Common myeloid progenitor, CD34-positive (primary cell): ENCODE measurements around the gene DUSP8.

Experiments
- CTCF ChIA-PET: fragments of 350-600 bp; sonication (Branson Sonifier 250); formaldehyde crosslinking; loops from one replicate; lab custom pipeline; 2021; ENCODE audit warnings: antibody characterized with exemption; lab: Charles Lee
- POLR2A ChIA-PET: fragments of 350-600 bp; sonication (Branson Sonifier 250); formaldehyde crosslinking; loops from one replicate; lab custom pipeline; 2021; ENCODE audit warnings: antibody characterized with exemption; lab: Charles Lee
- DNase-seq, 3 donors: peaks; one replicate each; pipeline versions ENCODE4 v3.0.0 to v3.0.0-alpha.2; 2013
- H3K27ac ChIP-seq, 2 experiments: 1 replicate in 1 of 2; 2 replicates in 1 of 2; pipeline ENCODE4 v1.7.0; 2013; ENCODE audit warnings: inconsistent platforms in 2 of 2, low read length in 2 of 2, mild to moderate bottlenecking in 2 of 2, low read depth in 1 of 2, moderate library complexity in 1 of 2; ENCODE audit not compliant: severe bottlenecking in 2 of 2, insufficient read depth in 1 of 2, poor library complexity in 1 of 2
- H3K27me3 ChIP-seq, 5 experiments: replicated peaks in 2 of 5; 1 replicate in 3 of 5; 2 replicates in 2 of 5; pipeline versions ENCODE4 v1.6.1 to v1.7.0; 2013; ENCODE audit warnings: low read length in 4 of 5, mild to moderate bottlenecking in 2 of 5, moderate library complexity in 2 of 5, inconsistent platforms in 1 of 5; ENCODE audit not compliant: insufficient read depth in 5 of 5, control insufficient read depth in 4 of 5
- H3K36me3 ChIP-seq, 4 experiments: 1 replicate in 2 of 4; 2 replicates in 2 of 4; pipeline versions ENCODE4 v1.6.1 to v1.7.0; 2013; ENCODE audit warnings: low read length in 3 of 4, control low read depth in 1 of 4, mild to moderate bottlenecking in 1 of 4; ENCODE audit not compliant: control insufficient read depth in 4 of 4, insufficient read depth in 4 of 4
- H3K4me1 ChIP-seq, 4 experiments: 1 replicate in 3 of 4; 2 replicates in 1 of 4; pipeline versions ENCODE4 v1.6.1 to v1.7.1; 2013; ENCODE audit warnings: low read length in 3 of 4, mild to moderate bottlenecking in 3 of 4, control low read depth in 1 of 4, inconsistent platforms in 1 of 4, moderate library complexity in 1 of 4; ENCODE audit not compliant: control insufficient read depth in 4 of 4, insufficient read depth in 4 of 4; ENCODE audit errors: control extremely low read depth in 1 of 4
- H3K4me3 ChIP-seq, 7 experiments: 1 replicate in 4 of 7; 2 replicates in 3 of 7; pipeline versions ENCODE4 v1.5.1 to v1.7.0; 2013; ENCODE audit warnings: mild to moderate bottlenecking in 7 of 7, low read length in 6 of 7, moderate library complexity in 6 of 7, inconsistent platforms in 2 of 7, low read depth in 2 of 7, control low read depth in 1 of 7; ENCODE audit not compliant: insufficient read depth in 4 of 7, control insufficient read depth in 1 of 7; ENCODE audit errors: extremely low read depth in 1 of 7
- H3K9me3 ChIP-seq, 5 experiments: 1 replicate in 4 of 5; 2 replicates in 1 of 5; pipeline versions ENCODE4 v1.6.1 to v1.7.1; 2013; ENCODE audit warnings: low read length in 4 of 5, mild to moderate bottlenecking in 2 of 5, inconsistent platforms in 1 of 5, low read depth in 1 of 5, moderate library complexity in 1 of 5; ENCODE audit not compliant: control insufficient read depth in 4 of 5, insufficient read depth in 2 of 5; ENCODE audit errors: control extremely low read depth in 1 of 5
- WGBS: methylation state at CpG from one replicate; pipeline ENCODE4 v1.1.5; 2013; ENCODE audit not compliant: insufficient coverage; 5-methylcytosine and 5-hydroxymethylcytosine counted together

The DUSP8 gene

DNA sequence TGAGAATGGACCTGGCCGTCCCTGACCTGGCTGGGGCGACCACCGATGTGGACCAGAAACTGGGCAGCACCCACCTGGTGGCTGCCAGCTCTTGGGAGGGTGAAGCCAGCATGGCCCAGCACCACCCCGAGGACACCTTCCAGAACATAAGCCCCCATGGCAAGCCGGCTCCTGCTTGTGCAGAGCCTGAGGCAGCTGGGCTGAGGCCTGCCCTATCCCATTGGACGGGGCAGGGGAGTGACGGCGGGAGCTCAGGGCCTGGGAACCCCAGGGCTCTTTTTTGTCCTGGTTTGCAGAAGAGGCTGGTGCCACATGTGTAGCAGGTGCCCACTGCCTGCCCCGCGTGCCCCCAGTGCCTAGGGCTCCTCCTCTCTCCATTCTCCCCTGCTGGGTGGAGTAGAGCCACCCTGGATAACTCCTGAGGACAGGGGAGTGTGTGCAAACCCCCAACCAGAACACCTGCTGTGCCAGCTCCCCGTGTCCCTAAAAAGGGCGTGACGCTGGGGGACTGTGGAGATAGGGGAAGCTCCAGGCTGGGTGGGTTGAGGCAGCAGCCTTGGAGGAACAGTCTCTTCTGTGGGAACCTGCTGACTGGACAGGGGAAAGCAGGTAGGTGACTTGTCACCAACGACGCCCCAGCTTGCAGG is 11.9 kb downstream of the DUSP8 start:
- CTCF ChIA-PET: interaction anchor here (1.2 to 2.5 kb wide), 4 partner anchors 10 to 22 kb away, joined by 4 to 6 read pairs (median 5); no protein-coding TSS in a partner anchor
- no peak for DNase-seq
- Histone ChIP-seq H3K4me1 (no peaks in the 10 kb centered on the region), H3K27me3 (peaks cover 0 to 92% (median 15%) of the 10 kb centered on the region in 5 experiments), H3K4me3 (no peak overlapping the region), H3K36me3 (no peaks in the 10 kb centered on the region), H3K9me3 (no peaks in the 10 kb centered on the region), H3K27ac (no peak overlapping the region)
- POLR2A ChIA-PET: interaction anchor here (1.3 kb wide), 1 partner anchor 9 kb away, joined by 3 read pairs; no protein-coding TSS in a partner anchor
- 88% methylated on average over 10 of the region's 15 CpGs for WGBS

DNA sequence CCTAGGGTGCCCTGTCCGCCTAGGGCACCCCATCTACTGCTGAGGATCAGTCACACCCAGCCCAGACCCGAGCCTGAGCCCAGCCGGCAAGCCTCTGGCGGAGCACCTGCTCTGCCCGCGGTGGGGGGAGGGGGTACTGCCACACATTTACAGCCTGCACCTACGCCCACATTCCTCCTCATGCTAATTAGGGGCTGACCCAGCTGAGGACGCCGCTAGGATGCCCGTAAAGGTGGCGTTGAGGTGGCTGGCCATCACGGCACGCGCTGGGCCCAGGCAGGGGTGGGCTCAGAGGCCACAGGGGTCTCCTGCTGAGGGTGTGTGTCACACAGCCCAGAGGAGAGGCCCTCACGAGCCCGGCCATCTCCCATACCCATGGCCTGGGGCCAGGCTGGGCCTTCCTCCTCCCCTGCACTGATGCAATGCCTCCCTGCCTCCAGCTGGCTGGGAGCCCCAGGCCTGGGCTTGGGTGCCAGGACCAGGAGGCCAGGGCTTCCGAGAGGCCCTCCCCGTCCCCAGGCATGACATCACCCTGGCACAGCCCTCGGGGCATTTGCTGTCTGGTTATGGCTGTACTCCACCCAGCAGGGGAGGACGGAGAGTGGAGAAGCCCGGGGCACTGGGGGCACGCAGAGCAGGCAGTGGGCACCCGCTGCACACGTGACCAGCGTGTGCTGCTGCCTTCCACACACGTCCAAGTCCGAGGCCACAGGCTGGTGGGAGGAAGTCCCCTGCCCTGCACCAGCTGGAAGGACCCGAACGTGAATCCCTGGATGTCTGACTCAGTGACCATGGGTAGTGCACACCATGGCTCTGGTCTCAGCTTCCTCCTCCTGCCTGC is 12.7 kb downstream of the DUSP8 start:
- no peak for DNase-seq
- no peaks in the 10 kb centered on the region for H3K9me3 ChIP-seq
- ChIA-PET CTCF (interaction anchor here (1.2 to 2.5 kb wide), 4 partner anchors 10 to 23 kb away, joined by 4 to 6 read pairs (median 5); no protein-coding TSS in a partner anchor), POLR2A (interaction anchor here (1.3 kb wide), 1 partner anchor 10 kb away, joined by 3 read pairs; no protein-coding TSS in a partner anchor)
- H3K4me3 ChIP-seq: no peak overlapping the region
- no peaks in the 10 kb centered on the region for H3K4me1 ChIP-seq
- H3K36me3 ChIP-seq: no peaks in the 10 kb centered on the region
- no peak overlapping the region for H3K27ac ChIP-seq
- H3K27me3 ChIP-seq: peaks cover 0 to 92% (median 10%) of the 10 kb centered on the region in 5 experiments
- 64% methylated on average over 22 of the region's 29 CpGs for WGBS

DNA sequence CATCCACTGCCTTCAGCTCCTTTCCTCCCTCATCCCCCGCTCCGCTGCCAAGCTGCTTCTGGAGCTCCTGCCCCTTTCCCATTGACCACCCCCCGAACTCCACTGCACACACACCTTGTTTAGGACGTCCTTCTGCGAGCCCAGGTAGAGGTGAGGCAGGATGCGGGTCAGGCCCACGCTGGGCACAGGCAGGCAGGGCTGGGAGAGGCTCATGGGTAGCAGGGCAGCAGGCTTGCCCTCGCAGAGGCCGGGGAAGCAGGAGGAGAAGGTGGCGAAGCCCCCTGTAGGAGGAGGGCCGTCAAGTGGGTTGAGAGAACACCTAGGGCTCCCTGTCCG is 13.3 kb downstream of the DUSP8 start:
- Histone ChIP-seq H3K4me3 (no peak overlapping the region), H3K4me1 (no peaks in the 10 kb centered on the region), H3K27me3 (peaks cover 0 to 92% (median 10%) of the 10 kb centered on the region in 5 experiments), H3K27ac (no peak overlapping the region), H3K9me3 (no peaks in the 10 kb centered on the region), H3K36me3 (no peaks in the 10 kb centered on the region)
- 59% methylated on average over 6 of the region's 12 CpGs for WGBS
- CTCF ChIA-PET: interaction anchor here (1.3 to 2.5 kb wide), 2 partner anchors 9 to 12 kb away, joined by 3 to 6 read pairs; no protein-coding TSS in a partner anchor
- no peak for DNase-seq
- POLR2A ChIA-PET: no interaction called here

DNA sequence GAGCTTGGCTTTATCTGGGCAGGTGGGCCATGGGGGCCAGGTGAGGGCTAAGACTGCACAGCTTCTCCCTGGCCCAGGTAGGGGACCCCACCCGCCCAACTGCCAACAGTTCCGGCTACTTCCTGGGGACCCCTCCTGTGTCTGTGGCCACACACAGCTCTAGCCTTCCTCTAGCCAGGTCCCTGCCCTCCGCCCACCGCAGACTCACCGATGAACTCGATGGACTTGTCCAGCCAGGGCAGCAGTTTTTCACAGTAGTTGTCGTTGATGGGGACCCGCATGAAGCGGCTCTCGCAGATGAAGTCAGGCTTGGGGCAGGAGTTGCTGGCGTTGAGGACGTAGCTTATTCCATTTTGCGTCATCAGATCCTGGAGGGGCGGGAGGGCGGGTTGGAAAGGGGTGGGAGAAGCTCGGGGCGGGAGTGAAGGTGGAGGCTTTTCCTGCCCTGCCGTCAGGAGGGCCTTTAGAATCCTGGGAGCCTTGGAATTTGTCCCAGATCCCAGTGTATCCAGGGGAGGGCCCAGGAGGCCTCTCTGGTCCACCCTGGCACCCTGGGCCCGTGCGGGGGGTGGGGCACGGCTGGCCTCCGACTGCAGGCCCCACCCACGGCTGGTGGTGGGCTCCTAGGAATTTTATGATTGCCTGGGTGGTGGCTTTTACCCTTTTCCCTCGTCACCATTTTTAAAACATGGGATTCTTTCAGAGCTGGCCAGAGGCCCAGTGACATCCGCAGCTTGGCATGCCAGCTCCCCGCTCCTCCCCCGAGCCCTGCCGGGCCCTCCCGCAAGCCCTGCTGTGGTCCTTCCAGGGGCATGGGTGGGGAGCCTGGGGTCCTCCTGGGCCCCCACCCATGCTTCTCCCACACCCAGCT is 13.9 kb downstream of the DUSP8 start:
- Histone ChIP-seq H3K4me1 (no peaks in the 10 kb centered on the region), H3K27me3 (peaks cover 0 to 92% (median 11%) of the 10 kb centered on the region in 5 experiments), H3K36me3 (no peaks in the 10 kb centered on the region), H3K27ac (no peak overlapping the region), H3K4me3 (no peak overlapping the region), H3K9me3 (no peaks in the 10 kb centered on the region)
- no peak for DNase-seq
- 65% methylated on average over 25 of the region's 29 CpGs for WGBS
- ChIA-PET POLR2A (no interaction called here), CTCF (interaction anchor here (1.3 to 2.5 kb wide), 2 partner anchors 8 to 11 kb away, joined by 3 to 6 read pairs; no protein-coding TSS in a partner anchor)

DNA sequence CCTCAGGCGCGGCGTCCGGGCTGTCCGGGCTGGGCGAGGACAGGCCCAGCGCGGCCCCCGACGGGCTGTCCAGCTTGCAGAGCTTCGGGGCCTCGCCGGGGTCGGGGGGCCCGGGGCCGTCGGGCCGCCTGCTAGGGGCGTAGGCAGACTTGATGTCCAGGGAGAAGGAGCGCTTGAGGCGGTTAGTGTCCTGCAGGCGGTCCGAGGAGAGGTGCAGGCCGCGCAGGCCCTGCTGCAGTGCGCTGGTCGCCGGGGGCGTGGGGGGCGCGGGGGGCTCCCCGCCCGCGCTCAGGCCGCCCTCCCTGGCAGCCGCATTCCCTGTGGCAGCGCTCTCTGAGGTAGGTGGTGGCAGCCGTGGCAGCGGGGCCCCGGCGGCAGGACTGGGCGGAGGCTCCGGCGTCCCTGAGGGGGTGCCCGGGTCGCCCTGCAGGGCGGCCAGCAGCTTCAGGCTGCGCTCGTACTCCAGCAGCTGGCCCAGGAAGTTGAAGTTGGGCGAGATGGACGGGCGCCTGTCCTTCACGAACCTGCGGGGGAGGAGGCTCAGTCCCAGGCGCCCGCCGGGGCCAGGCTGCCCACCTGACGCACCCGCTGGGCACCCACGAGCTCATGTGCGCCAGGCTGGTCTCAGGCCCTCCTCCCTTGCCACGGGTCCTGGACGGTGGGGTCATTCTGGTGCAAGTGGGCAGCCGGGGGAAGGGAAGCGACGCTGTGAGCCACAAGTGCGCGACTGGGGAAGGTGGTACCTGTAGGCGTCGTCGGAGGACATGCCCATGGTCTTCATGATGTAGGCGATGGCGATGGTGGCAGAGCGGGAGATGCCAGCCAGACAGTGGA is 14.8 kb downstream of the DUSP8 start:
- no peaks in the 10 kb centered on the region for H3K36me3 ChIP-seq
- ChIA-PET POLR2A (no interaction called here), CTCF (interaction anchor here (1.3 to 2.5 kb wide), 2 partner anchors 8 to 11 kb away, joined by 3 to 6 read pairs; no protein-coding TSS in a partner anchor)
- no peaks in the 10 kb centered on the region for H3K9me3 ChIP-seq
- DNase-seq: no peak
- no peak overlapping the region for H3K27ac ChIP-seq
- H3K27me3 ChIP-seq: peaks cover 0 to 93% (median 11%) of the 10 kb centered on the region in 5 experiments
- H3K4me3 ChIP-seq: no peak overlapping the region
- 67% methylated on average over 61 of the region's 74 CpGs for WGBS
- H3K4me1 ChIP-seq: no peaks in the 10 kb centered on the region

DNA sequence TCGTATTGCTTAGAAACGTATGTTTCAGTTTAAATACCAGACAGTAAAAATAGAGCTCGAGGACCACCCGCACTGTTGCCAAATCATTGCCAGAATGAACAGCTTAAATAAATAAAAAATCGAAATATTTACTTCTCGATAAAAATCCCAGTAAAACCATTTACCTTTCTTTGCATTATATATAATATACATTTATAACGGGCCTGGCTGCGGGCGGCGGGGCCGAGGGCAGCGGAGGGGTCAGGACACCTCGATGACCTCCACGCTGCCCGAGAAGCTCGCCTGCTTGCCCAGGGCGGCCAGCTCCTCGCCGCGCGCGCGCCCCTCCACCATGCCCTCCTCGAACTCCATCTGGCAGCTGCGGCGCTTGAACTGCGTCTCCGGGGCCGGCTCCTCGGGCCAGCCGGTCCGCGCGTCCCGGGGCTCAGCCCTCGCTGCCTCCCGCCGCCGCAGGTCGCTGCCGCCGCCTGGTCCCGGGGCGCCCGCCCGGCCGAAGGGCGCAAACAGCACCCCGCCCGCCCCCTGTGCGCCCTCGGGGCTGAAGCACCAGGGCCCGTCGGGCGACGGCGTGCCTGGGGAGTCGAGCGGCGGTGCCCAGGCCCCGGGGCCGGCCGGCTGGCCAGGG is 15.7 kb downstream of the DUSP8 start:
- Histone ChIP-seq H3K9me3 (no peaks in the 10 kb centered on the region), H3K36me3 (no peaks in the 10 kb centered on the region), H3K4me3 (no peak overlapping the region), H3K27ac (no peak overlapping the region), H3K27me3 (peaks cover 0 to 89% (median 11%) of the 10 kb centered on the region in 5 experiments), H3K4me1 (no peaks in the 10 kb centered on the region)
- ChIA-PET POLR2A (no interaction called here), CTCF (interaction anchor here (1.0 to 1.3 kb wide), 2 partner anchors 9 to 18 kb away, joined by 4 to 10 read pairs; no protein-coding TSS in a partner anchor)
- 21% methylated on average over 47 of the region's 63 CpGs for WGBS
- no peak for DNase-seq
